ENCODE results near the gene LHX8.

LHX8 gene

GRCh38 chr1:75166821-75167220 is 32.6 kb downstream of the LHX8 start:
- TF ChIP-seq, protein P1, sequence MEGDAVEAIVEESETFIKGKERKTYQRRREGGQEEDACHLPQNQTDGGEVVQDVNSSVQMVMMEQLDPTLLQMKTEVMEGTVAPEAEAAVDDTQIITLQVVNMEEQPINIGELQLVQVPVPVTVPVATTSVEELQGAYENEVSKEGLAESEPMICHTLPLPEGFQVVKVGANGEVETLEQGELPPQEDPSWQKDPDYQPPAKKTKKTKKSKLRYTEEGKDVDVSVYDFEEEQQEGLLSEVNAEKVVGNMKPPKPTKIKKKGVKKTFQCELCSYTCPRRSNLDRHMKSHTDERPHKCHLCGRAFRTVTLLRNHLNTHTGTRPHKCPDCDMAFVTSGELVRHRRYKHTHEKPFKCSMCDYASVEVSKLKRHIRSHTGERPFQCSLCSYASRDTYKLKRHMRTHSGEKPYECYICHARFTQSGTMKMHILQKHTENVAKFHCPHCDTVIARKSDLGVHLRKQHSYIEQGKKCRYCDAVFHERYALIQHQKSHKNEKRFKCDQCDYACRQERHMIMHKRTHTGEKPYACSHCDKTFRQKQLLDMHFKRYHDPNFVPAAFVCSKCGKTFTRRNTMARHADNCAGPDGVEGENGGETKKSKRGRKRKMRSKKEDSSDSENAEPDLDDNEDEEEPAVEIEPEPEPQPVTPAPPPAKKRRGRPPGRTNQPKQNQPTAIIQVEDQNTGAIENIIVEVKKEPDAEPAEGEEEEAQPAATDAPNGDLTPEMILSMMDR (IDR thresholded peaks at IDR 0.05): no peak
- Histone ChIP-seq H3K36me3 (ENCODE audit: control insufficient read depth, insufficient read depth, low read length) (no peaks in the 10 kb centered on the region), H3K79me2 (no peaks in the 10 kb centered on the region)

GRCh38 chr1:75170011-75170410 is 35.8 kb downstream of the LHX8 start:
- Histone ChIP-seq H3K4me3 (ENCODE audit: low read depth, low read length) (no peak overlapping the region), H3K9ac (no peak overlapping the region), H3K27me3 (ENCODE audit: control insufficient read depth, insufficient read depth, low read length) (no peaks in the 10 kb centered on the region), H3K36me3 (ENCODE audit: control insufficient read depth, insufficient read depth, low read length) (no peaks in the 10 kb centered on the region), H3K27ac (no peak overlapping the region), H3K4me1 (no peaks in the 10 kb centered on the region), H3K4me2 (ENCODE audit: low read length) (no peak overlapping the region), H3K9me3 (ENCODE audit: control insufficient read depth, low read length) (no peaks in the 10 kb centered on the region), H3K79me2 (no peaks in the 10 kb centered on the region), H2AFZ (no peak overlapping the region)
- TF ChIP-seq, protein P1 (IDR thresholded peaks at IDR 0.05): no peak

More at GRCh38 chr1:75166821-75167220, 32.6 kb downstream of the LHX8 start:
- Histone ChIP-seq H3K27ac (no peak overlapping the region), H3K9ac (no peak overlapping the region), H3K9me3 (ENCODE audit: control insufficient read depth, low read length) (no peaks in the 10 kb centered on the region), H3K4me2 (ENCODE audit: low read length) (no peak overlapping the region), H3K27me3 (ENCODE audit: control insufficient read depth, insufficient read depth, low read length) (no peaks in the 10 kb centered on the region), H3K4me1 (no peaks in the 10 kb centered on the region), H3K4me3 (ENCODE audit: low read depth, low read length) (no peak overlapping the region), H2AFZ (no peak overlapping the region)

DNA sequence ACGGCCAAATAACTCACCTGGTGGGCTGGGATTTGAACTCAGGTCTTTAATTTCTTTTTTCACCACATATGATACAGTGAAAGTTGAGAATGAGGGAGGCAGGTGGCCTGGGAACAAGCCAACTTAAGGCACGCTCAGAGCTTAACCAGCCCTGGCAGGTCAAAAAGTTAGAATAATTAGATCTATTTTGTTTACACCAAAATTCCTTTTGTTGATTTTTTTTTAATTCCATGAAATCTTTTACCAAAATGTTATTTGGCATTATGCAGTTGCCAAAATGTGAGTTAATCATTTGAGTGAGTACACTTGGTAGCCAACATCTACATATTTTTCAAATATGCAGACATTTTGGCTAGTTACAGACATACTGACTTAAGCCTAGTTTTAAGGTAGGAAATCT is 36.8 kb downstream of the LHX8 start:
- Histone ChIP-seq H3K36me3 (ENCODE audit: control insufficient read depth, insufficient read depth, low read length) (no peaks in the 10 kb centered on the region), H3K4me2 (ENCODE audit: low read length) (no peak overlapping the region), H3K27ac (no peak overlapping the region), H3K4me3 (ENCODE audit: low read depth, low read length) (no peak overlapping the region), H3K9me3 (ENCODE audit: control insufficient read depth, low read length) (no peaks in the 10 kb centered on the region), H3K79me2 (no peaks in the 10 kb centered on the region), H3K27me3 (ENCODE audit: control insufficient read depth, insufficient read depth, low read length) (no peaks in the 10 kb centered on the region), H2AFZ (no peak overlapping the region), H3K9ac (no peak overlapping the region), H3K4me1 (no peaks in the 10 kb centered on the region)
- TF ChIP-seq, protein P1 (IDR thresholded peaks at IDR 0.05): no peak

DNA sequence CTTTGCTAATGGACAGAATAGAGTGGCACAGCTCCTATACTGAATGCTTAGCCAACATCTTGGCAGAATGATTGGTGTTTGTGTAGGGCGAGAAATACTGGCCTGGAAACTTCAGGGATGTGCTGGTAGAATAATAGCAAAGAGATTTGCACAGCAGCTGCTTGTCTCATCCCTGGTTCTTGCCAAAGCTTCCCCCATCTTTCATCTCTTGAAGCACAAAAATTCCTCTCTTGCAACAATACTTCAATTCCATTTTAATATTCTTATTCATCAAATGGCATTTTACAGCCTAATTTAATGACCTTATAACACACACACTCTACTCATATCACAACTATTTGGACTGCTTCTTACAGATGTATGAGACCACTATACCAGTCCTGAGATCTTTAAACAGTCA is 37.7 kb downstream of the LHX8 start:
- Histone ChIP-seq H3K9ac (no peak overlapping the region), H3K27me3 (ENCODE audit: control insufficient read depth, insufficient read depth, low read length) (no peaks in the 10 kb centered on the region), H3K79me2 (no peaks in the 10 kb centered on the region), H3K27ac (no peak overlapping the region), H3K4me3 (ENCODE audit: low read depth, low read length) (no peak overlapping the region), H3K36me3 (ENCODE audit: control insufficient read depth, insufficient read depth, low read length) (no peaks in the 10 kb centered on the region), H3K4me1 (no peaks in the 10 kb centered on the region), H3K9me3 (ENCODE audit: control insufficient read depth, low read length) (no peaks in the 10 kb centered on the region), H2AFZ (no peak overlapping the region), H3K4me2 (ENCODE audit: low read length) (no peak overlapping the region)
- TF ChIP-seq, protein P1 (IDR thresholded peaks at IDR 0.05): no peak

- H3K4me1 ChIP-seq: no peaks in the 10 kb centered on the region
- H3K9ac ChIP-seq: no peak overlapping the region
- no peaks in the 10 kb centered on the region for H3K9me3 ChIP-seq (ENCODE audit: control insufficient read depth, low read length)
- H3K79me2 ChIP-seq: no peaks in the 10 kb centered on the region
- no peak overlapping the region for H3K27ac ChIP-seq
- no peak overlapping the region for H2AFZ ChIP-seq
- no peaks in the 10 kb centered on the region for H3K27me3 ChIP-seq (ENCODE audit: control insufficient read depth, insufficient read depth, low read length)
- no peaks in the 10 kb centered on the region for H3K36me3 ChIP-seq (ENCODE audit: control insufficient read depth, insufficient read depth, low read length)
- TF ChIP-seq, protein P1 (IDR thresholded peaks at IDR 0.05): no peak
- no peak overlapping the region for H3K4me3 ChIP-seq (ENCODE audit: low read depth, low read length)
- no peak overlapping the region for H3K4me2 ChIP-seq (ENCODE audit: low read length)
Observed at GRCh38 chr1:75172556-75172955, 38.4 kb downstream of the LHX8 start.
